ENCODE results near the gene S100PBP. TPM values are rescaled to one million over a fixed set of nuclear protein-coding genes. Genes with fewer than 3 reads are reported as not detected.

The S100PBP gene
- total RNA-seq, 1 donor from 2014 or later, result 59.8 TPM

DNA sequence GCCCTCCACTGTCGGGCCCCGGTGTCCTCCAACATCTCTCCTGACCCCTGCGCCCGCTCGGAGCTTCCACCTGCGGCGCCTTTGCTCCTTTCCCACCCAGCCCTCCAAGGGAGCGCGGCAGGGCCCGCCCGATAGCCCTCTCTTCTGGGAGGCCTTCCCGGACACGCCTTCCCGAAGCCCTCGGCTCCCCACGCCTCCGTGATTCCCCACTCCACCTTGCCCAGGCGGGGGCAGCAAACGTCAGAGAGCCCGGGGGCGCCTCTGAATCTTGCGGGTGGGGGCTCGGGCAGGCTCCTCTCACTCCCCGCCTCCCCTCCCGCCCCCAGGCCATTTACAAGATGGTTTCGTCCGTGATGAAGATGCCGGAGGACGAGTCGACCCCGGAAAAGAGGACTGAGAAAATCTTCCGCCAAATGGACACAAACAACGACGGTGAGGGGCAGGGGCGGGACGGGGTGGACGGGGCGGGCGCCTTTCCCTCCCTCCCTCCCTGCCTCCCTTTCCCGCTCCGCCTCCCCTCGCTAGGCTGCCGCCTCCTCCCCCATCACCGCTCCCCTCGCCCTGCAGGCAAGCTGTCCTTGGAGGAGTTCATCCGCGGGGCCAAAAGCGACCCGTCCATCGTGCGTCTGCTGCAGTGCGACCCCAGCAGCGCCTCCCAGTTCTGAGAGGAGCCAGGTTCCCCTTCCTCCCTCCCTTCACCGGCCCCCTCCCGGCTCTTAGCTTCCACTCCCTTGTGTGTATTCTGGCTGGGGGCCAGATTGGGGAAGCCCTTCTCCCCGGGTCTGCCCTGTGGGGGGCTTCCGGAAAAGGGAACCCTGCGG, 76.0 kb downstream of the S100PBP start:
- ATAC-seq (peak; percentile 70), DNase-seq (ENCODE audit: low spot score) (peak; percentile 74)
- intact Hi-C loops (cut with DNase I), result no loop called here

DNA sequence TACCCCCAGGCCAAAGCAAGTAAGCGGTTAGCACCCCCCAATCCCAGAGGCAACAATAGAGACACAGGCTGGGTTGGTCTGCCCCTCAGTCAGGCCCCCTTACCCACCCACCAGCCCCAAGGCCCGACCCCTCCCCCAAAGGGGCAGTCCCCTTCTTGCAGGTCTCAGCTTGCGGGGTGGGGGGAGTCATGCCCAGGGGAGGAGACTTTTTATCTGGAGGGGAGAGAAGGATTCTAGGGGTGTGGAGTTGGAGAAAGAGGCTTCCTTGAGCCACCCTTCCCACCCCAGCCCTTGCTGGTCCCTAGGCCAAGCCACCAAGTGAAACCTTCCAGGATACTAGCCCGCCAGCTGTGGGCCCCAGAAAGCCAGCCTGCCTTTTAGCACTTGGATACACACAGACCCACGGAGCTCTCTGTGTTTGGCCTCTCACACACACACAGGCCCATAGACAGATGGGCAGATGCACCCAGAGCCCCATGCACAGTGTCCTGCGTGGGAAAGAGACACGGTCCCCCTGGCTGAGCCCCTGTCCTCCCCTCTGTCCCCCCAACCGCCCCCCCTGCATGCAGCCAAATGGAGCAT, 76.7 kb downstream of the S100PBP start:
- intact Hi-C loops (cut with DNase I), result no loop called here
- DNase-seq (ENCODE audit: low spot score), result no peak
- peak; percentile 19 for ATAC-seq

DNA sequence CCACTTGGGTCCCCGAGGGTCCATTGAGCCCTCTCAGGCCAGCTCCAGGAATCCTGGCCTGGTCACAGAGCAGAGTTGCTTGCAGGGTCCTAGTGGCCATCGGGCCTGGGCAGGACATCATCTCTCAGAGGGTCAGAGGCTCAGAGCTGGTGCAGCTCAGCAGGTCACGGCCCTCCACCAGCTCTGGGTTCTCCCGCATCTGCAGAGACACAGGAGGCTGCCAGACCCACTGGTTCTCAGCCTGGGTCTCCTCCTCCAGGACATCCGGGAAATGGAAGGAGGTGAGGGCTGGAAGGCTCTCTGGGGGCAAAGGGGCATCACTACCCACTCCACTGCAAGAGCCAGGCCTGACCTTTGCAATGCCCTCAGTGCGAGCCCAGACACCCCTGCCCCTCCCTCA, 77.2 kb downstream of the S100PBP start:
- intact Hi-C loops (cut with DNase I), result no loop called here
- ATAC-seq (no peak), DNase-seq (ENCODE audit: low spot score) (no peak)

DNA sequence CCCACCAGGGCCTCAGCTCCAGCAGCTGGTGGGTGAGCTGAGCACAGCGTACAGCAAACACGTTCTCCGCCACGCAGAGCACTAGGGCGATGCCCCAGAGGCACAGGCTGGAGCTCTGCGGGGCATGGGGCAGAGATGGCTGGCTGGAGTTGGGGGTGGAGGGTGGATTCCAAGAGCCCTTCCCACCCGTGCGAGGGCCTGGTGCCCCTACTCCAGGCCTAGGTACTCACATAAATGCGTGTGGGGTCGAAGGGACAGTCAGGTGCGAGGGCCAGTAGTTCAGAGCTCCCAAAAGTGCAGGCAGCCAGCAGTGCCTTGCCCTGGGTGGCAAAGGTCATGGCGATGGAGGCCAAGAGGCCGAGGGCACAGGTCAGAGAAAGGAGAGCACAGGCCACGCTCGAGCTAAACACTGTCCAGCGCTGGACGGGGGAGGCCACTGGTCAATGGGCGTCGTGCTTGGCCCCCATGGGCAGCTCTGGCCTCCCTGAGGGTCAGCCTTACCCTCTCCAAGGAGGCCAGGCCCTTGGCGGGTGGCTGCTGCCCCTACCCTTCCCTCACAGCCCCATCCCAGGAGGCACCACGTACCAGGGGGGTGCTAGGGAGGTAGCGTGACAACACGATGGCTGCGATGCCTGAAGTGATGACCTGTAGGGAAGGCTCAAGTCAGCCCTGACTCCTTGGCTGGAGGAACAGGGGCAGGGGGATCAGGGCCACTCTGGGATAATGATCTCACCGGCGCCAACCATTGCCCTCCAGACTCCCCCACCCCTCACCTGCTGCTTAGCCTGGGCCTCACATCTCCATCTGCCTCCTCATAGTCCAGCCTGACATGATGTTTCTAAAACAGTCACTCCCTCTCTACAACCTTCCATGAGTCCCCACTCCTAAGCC, 78.1 kb downstream of the S100PBP start:
- intact Hi-C loops (cut with DNase I), result no loop called here
- no peak for DNase-seq (ENCODE audit: low spot score)
- ATAC-seq, result no peak

DNA sequence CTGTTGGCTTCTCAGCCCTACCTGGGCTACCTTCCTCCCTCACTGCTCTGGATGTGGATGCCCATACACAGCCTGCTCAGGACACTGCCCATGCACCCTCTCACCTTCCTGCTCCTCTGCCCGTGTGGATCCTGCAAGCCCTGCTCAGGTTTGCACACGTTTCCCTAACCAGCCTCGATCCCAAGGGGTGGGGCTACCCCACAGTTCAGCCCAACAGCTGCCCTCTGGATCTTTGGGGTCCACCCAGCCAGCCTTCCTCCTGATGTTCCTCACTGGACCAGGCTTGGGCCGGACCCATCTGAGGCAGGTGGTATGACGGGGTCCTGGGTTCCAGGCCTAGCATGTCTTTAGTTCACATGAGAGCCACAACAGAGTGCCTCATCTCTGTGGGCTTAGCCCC, 79.0 kb downstream of the S100PBP start:
- no peak for DNase-seq (ENCODE audit: low spot score)
- intact Hi-C loops (cut with DNase I), result no loop called here
- no peak for ATAC-seq

DNA sequence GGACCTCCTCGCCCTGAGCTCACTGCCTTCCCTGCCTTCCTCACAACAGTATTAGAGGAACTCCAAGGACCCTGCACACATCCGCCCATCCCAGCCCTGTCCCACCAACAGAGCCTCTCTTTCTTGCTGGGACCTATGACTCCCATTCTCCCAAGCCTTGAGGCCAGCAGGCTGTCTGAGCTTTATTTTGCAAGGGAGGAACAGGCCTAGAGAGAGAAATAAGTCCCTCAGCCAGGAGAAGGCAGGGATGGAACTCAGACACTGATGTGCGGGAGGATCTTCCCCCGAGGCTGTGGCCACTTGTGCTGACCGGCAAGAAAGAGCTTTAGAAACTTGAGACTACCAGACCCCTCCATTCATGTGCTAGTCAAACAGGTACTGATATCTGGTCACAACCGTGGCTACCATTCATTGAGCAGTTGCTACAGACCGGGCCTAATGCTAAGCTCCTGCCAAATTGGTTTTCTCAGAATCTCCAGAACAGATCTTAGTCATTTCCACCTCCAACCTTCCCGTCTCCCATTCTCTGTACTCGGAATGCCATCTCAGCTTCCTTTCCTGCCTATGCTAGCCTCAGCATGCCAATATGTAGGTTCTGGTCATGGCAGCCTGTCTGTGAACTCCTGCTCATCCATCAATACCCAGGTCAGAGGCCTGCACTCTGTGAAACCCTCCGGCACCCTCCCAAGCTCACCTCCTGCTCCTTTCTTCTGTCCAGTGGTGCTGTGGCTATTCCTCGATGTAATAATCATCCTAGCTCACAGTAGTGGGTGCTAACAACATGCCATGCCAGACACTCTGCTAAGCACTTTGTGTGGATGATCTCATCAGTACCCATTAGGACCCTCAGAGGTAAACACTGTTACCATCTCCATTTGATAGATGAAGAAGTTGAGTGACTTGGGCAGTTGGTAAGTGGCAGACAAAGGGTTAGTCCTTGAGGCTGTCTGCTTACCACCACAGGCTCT, 79.9 kb downstream of the S100PBP start:
- DNase-seq (ENCODE audit: low spot score) (no peak), ATAC-seq (no peak)

DNA sequence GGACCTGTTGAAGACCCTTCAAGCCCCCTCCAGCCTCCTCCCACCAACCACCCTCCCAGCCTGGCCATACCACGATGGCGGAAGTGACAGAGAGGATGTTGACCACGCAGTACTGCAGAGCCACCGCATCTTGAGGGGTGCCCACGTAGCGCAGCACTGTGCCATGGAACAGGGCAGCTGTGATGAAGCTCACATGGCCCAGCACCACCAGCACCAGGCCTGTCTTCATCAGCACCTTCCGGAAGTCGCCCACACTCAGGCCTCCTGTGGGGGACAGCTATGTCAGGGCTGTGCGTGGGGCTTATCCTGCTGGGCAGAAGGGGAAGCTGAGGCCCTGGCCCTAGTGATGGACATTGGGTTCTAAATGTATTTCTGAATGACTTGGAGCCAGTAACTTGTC, 80.6 kb downstream of the S100PBP start:
- DNase-seq (ENCODE audit: low spot score), result no peak
- intact Hi-C loops (cut with DNase I), result no loop called here
- no peak for ATAC-seq

More for the DNA sequence above, 79.9 kb downstream of the S100PBP start:
- intact Hi-C loops (cut with DNase I), result no loop called here

DNA sequence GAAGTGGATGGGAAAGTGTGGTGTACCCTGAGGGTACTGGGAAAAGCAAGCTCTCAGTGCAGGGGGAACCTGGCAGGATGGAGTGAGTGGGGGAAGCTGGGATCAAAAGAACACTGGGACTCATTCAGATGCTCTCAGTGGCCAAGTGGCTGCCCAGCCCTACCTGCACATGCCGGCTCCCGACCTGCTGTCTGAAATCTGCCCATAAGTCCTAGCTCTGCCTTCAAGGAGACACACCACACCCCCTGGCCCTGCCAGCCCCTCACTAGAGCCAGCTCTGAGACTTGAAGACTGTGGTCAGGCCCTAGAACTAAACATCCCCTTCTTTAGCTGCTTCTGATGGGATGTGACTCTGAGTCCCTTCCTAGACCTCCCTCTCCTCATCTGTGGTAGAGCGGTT, 81.5 kb downstream of the S100PBP start:
- no peak for DNase-seq (ENCODE audit: low spot score)
- ATAC-seq, result no peak
- intact Hi-C loops (cut with DNase I), result no loop called here

DNA sequence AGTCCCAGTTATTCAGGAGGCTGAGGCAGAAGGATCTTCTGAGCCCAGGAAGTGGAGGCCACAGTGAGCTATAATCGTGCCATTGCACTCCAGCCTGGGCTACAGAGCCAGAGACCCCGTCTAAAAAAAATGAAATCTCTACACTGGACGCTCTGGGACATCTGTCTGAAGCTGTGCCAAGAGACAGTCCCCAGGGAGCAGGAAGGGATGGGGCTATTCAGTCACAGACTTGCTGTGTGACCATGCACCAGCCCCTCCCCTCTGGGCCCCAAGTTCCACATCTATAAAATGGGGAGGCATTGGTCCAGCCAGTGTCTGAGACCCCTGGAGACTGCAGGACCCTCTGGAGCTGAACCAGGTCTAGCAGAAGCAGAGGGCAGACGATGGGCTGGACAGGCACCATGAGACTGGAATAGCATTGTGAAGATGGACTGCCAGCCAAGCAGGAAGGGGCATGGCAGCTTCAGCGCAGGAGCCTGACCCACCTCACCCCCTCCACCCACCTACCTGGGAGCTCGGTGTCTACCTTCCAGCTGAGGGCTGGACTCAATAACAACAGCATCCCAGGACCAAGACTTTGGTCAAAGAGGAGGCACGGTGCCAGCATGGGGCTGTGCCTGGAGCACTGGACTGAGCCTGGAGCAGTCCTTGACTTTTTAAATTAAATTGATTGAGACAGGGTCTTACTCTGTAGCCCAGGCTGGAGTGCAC, 82.3 kb downstream of the S100PBP start:
- ATAC-seq, result no peak
- DNase-seq (ENCODE audit: low spot score), result no peak
- intact Hi-C loops (cut with DNase I), result no loop called here

DNA sequence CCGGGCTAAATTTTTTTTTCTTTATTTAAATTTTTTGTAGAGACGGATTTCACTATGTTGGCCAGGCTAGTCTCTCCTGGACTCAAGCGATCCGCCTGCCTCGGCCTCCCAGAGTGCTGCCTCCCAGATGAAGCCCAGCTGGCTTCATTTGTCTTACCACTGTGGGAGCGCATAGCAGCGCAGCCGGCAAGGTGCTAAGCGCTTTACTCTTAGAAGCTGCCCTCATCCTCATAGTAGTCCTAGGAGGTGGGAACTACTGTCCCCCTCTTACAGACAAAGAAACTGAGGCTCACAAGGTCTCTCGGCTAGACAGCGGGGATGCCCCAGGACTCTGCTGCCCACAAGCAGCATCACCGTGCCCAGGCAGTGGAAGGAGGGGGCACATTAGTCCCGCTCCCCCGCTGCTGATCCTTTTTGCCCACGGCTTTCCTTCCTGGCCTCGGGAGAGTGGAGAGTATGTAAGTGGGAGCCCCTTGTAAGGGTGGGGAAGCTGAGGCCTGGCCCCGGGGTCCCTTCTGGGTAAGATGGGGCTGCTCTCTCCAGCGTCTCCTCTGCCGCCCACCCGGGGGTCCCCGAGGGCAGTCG, 83.0 kb downstream of the S100PBP start:
- peak; percentile 9 for ATAC-seq
- intact Hi-C loops (cut with DNase I), result no loop called here
- no peak for DNase-seq (ENCODE audit: low spot score)

DNA sequence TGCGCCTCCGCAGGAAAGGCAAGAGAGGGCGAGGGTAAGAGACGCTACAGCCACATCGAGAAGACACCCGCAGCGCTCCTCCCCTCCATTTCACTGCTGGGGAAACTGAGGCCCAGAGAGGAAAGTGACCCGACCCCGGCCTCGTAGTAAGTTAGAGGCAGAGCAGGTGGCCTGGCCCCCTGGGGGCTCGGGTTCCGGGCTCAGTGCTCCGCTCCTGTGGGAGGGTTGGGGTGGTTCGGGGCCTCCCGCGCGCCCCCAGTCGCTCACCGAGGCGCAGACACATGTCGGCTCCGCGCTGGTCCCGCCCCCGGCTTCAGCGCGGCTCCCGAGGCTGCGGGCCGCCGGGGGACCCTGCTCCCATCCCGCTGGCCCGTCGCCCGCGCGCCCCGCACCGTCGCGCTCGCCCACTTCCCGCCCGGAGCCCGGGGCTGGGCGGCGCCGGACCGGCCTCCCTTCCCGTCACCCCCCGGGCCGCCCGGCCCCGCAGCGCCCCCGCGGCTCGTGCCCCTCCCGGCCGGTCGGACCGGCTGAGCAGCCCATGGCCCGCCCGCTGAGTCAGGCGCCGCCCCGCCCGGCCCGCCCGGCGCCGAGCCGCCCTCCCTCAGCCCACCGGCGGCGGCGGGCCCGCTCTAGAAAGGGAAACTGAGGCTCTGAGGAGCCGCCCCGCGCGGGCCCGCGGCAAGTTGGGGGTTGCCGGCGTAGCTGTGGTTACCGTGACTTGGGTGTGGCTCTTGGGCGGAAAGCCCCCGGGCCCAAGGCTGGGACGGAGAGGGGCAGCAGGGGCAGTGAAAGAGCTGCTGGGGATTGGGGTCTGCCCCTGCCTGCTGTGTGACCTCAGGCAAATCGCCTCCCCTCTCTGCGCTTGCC, 83.7 kb downstream of the S100PBP start, which contains the start of gene TMEM54:
TMEM54 (minus strand) TSS at position 434 of the 867 bp plus-strand sequence; CDS start at position 283, 151 bp downstream.
- DNase-seq (ENCODE audit: low spot score) (peak; percentile 80), ATAC-seq (peak; percentile 74)
- intact Hi-C loops (cut with DNase I), result no loop called here

DNA sequence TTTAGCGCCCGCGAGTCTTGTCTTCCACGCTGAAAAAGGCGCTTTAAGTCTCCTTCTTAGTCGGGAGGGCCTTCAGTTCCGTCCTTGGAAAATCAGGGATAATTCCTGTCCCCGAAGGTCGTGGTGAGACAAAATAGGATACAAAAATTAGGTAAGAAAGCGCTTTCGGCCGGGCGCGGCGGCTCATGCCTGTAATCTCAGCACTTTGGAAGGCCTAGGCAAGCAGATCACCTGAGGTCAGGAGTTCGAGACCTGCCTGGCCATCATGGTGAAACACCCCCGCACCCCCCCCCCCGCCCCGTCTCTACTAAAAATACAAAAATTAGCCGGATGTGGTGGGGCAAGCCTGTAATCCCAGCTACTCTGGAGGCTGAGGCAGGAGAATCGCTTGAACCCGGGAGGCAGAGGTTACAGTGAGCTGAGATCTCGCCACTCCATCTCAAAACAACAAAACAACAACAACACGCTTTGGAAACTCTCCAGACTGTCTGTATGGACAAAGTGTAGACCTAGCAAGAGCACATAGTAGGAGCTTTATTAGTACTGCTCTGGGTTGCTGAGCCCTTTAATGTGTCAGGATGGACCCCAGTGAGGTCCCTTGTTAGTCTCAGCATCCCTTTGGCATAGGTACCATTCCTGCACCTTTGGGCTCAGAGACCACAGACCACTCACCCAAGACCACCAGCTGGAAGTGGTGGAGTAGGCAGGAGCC, 84.5 kb downstream of the S100PBP start:
- intact Hi-C loops (cut with DNase I), result no loop called here
- no peak for ATAC-seq
- no peak for DNase-seq (ENCODE audit: low spot score)

DNA sequence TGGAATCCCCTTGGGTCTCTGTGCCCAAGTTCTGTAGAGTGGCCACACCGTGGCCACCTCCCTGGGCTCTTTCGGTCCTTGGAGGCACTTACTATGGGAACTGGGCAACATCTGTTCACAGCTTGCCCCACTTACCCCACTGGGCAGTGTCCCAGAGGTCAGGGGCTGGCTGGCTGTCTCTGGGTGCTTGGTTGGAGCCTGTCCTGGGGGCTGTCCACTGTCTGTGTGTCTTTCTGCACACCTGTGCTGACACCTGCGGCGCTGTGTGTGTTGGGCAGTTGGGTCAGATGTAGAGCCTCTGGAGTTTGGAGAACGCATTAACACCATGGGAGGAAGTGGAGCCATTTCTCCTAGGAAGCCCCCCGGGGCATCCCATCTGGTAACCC, 85.1 kb downstream of the S100PBP start:
- DNase-seq (ENCODE audit: low spot score) (no peak), ATAC-seq (no peak)
- intact Hi-C loops (cut with DNase I), result no loop called here

DNA sequence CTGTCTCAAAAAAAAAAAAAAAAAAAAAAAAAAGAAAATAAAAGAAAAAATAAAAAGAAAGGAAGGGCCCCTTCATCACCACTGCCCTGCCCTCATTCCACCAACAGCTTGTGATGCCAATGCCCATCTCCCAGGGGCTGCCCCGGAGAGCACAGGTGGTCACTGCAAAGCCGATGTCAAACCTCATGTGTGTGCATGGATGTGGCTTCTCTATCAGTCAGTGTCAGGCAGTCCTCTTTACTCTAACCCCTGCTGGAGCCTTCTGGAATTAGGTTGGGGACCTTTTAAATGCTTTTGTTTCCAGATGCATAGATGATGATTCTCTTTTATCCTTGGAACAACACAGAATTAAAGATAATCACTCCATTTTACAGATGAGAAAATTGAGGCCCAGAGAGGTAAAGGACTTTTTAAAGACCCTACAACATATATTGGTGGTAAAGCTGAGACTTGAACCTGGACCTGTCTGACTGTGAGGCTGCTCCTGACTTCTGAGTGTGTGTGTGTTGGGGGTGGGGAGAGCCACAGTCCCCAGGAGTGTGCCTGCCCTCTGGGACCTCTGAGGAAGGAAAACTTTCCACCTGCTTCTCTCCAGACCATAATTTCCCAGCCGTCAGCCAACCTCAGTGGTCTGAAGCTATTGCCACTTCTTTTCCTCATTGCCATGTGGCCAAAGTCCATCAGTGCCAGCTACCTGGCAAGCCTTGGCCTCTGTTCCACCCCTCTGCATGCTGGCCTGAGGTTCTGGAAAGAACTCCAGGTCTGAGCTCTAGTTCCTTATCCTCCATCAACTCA, 86.7 kb downstream of the S100PBP start:
- ATAC-seq (no peak), DNase-seq (ENCODE audit: low spot score) (no peak)
- intact Hi-C loops (cut with DNase I), result no loop called here

DNA sequence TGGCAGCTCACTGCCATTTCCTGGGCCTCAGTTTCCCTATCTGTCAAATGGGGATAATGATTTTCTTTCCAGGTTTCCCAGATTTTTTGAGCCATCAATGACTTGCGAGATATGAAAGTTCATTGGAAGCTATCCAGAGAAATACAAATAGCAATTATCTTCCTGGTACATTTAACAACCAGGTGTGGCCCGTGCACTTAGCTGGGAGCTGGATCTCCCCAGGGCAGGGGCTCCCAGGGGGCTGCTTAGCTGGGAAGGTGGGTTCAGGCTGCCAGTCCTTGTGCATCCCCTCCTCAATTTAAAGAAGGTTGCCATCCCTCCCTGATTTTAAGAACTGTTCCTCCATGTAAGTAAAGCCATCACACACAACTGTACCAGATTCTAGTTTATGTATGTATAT, 87.3 kb downstream of the S100PBP start:
- intact Hi-C loops (cut with DNase I), result no loop called here
- no peak for DNase-seq (ENCODE audit: low spot score)

More for the DNA sequence above, 87.3 kb downstream of the S100PBP start:
- no peak for ATAC-seq
